HCT116 (cell line): ENCODE measurements around the gene LIMA1. TPM values are rescaled to one million over a fixed set of nuclear protein-coding genes. Genes with fewer than 3 reads are reported as not detected.

Experiments
- ATAC-seq: fragments of 200-7000 bp; cut with Tn5 transposase; 2 replicates; pipeline ENCODE4 v1.9.1; 2020; ENCODE audit warnings: mild to moderate bottlenecking, moderate library complexity
- BruUV-seq: library from RNA; stranded (reverse); fragments of 400-500 nt; replicated peaks from 2 replicates; lab custom pipeline; 2021; lab: Mats Ljungman, UMichigan
- CTCF ChIA-PET: fragments of 300-600 bp; sonication (Branson Sonifier 250); formaldehyde crosslinking; loops from one replicate; lab custom pipeline; 2021; ENCODE audit warnings: antibody characterized with exemption; lab: Charles Lee
- POLR2A ChIA-PET: fragments of 300-600, 350-600 bp; sonication (Branson Sonifier 250); formaldehyde crosslinking; loops from one replicate; lab custom pipeline; 2021; ENCODE audit warnings: antibody characterized with exemption; lab: Charles Lee
- RAD21 ChIA-PET, 2 experiments: fragments of 300-600 bp; sonication (Branson Sonifier 250); formaldehyde crosslinking; loops; one replicate each; lab custom pipeline; 2023; ENCODE audit warnings: low total read pairs in 2 of 2; ENCODE audit not compliant: uncharacterized antibody in 2 of 2, unreplicated experiment in 2 of 2, low non-redundant PET in 1 of 2; lab: Charles Lee
- DNase-seq: peaks from one replicate; pipeline ENCODE4 v3.0.0-alpha.2; 2010; ENCODE audit warnings: low read depth, low spot score
- H2AFZ ChIP-seq: fragments of 200-600 bp; shearing (Covaris generic), sonication (generic); 2 replicates; pipeline ENCODE4 v1.6.1; 2017; ENCODE audit warnings: low read depth, mixed run types, mixed read lengths, antibody characterized with exemption, low read length; ENCODE audit not compliant: poor library complexity, severe bottlenecking
- H3K27ac ChIP-seq: 2 replicates; pipeline ENCODE4 v1.5.1; 2012; ENCODE audit warnings: low read depth, low read length
- H3K27me3 ChIP-seq: fragments of 200-600 bp; sonication (generic); 2 replicates; pipeline ENCODE4 v1.6.1; 2016; ENCODE audit warnings: mixed run types, low read length, mixed read lengths; ENCODE audit not compliant: insufficient read depth
- H3K36me3 ChIP-seq, 2 experiments: fragments of 200-500 bp in 1 of 2; fragments of 200-600 bp in 1 of 2; sonication (Bioruptor generic) in 1 of 2; sonication (generic) in 1 of 2; 2 replicates each; pipeline versions ENCODE4 v1.5.1 to v1.6.1; 2014 to 2016; ENCODE audit warnings: low read length in 2 of 2, inconsistent platforms in 1 of 2, mixed read lengths in 1 of 2, mixed run types in 1 of 2; ENCODE audit not compliant: insufficient read depth in 2 of 2, control insufficient read depth in 1 of 2
- H3K4me1 ChIP-seq, 2 experiments: fragments of 200-600 bp in 1 of 2; sonication (generic) in 1 of 2; 2 replicates each; pipeline versions ENCODE4 v1.5.1 to v1.6.1; 2012 to 2017; ENCODE audit warnings: low read length in 2 of 2, inconsistent platforms in 1 of 2, mild to moderate bottlenecking in 1 of 2, mixed read lengths in 1 of 2, mixed run types in 1 of 2, moderate library complexity in 1 of 2; ENCODE audit not compliant: insufficient read depth in 2 of 2, control insufficient read depth in 1 of 2
- H3K4me2 ChIP-seq: fragments of 200-600 bp; sonication (generic); 2 replicates; pipeline ENCODE4 v1.6.1; 2017; ENCODE audit warnings: mixed run types, low read length, mixed read lengths
- H3K4me3 ChIP-seq, 2 experiments: fragments of 200-600 bp in 1 of 2; sonication (generic) in 1 of 2; replicated peaks in 1 of 2; 2 replicates each; pipeline ENCODE4 v1.5.1; 2011 to 2016; ENCODE audit warnings: low read length in 2 of 2, control low read depth in 1 of 2, low read depth in 1 of 2, mild to moderate bottlenecking in 1 of 2, mixed read lengths in 1 of 2, mixed run types in 1 of 2
- H3K79me2 ChIP-seq: fragments of 200-600 bp; sonication (generic); 2 replicates; pipeline ENCODE4 v1.6.1; 2017; ENCODE audit warnings: mild to moderate bottlenecking, mixed run types, low read length, moderate library complexity, mixed read lengths; ENCODE audit not compliant: insufficient read depth
- H3K9ac ChIP-seq: fragments of 200-600 bp; sonication (generic); 2 replicates; pipeline ENCODE4 v1.6.1; 2016; ENCODE audit warnings: low read length, mixed read lengths
- H3K9me2 ChIP-seq: fragments of 200-600 bp; sonication (generic), shearing (Covaris generic); 2 replicates; pipeline ENCODE4 v1.6.1; 2017; ENCODE audit warnings: mixed run types, mild to moderate bottlenecking, moderate library complexity; ENCODE audit not compliant: insufficient read depth
- H3K9me3 ChIP-seq, 2 experiments: fragments of 200-500 bp in 1 of 2; fragments of 200-600 bp in 1 of 2; sonication (Bioruptor generic) in 1 of 2; sonication (generic) in 1 of 2; 2 replicates each; pipeline ENCODE4 v1.6.1; 2014 to 2017; ENCODE audit warnings: low read length in 2 of 2, mixed read lengths in 2 of 2, inconsistent platforms in 1 of 2, low read depth in 1 of 2, mild to moderate bottlenecking in 1 of 2, mixed run types in 1 of 2, moderate library complexity in 1 of 2; ENCODE audit not compliant: control insufficient read depth in 1 of 2, insufficient read depth in 1 of 2
- H4K20me1 ChIP-seq: fragments of 200-600 bp; sonication (generic), shearing (Covaris generic); 2 replicates; pipeline ENCODE4 v1.6.1; 2017; ENCODE audit warnings: mixed run types, mild to moderate bottlenecking, moderate library complexity; ENCODE audit not compliant: insufficient read depth
- CEBPB ChIP-seq: IDR thresholded peaks from 2 replicates; pipeline ENCODE4 v1.6.1; 2012; ENCODE audit warnings: low read depth
- ELF1 ChIP-seq: IDR thresholded peaks from 2 replicates; pipeline ENCODE4 v1.6.1; 2012; ENCODE audit warnings: low read depth, borderline replicate concordance
- EZH2 ChIP-seq: fragments of 200-600 bp; sonication (generic); IDR thresholded peaks from 2 replicates; pipeline ENCODE4 v1.6.1; 2017; ENCODE audit warnings: antibody characterized with exemption, mixed run types
- FOSL1 ChIP-seq: IDR thresholded peaks from 2 replicates; pipeline ENCODE4 v1.6.1; 2012; ENCODE audit warnings: low read depth
- RAD21 ChIP-seq: IDR thresholded peaks from 2 replicates; pipeline ENCODE4 v1.6.1; 2012; ENCODE audit warnings: low read depth, mild to moderate bottlenecking
- SIN3A ChIP-seq: IDR thresholded peaks from 2 replicates; pipeline ENCODE4 v1.6.1; 2012; ENCODE audit warnings: low read depth
- TCF7L2 ChIP-seq: IDR thresholded peaks from 2 replicates; pipeline ENCODE4 v1.7.0; 2011; ENCODE audit warnings: borderline replicate concordance, inconsistent platforms; ENCODE audit not compliant: insufficient read depth, insufficient read length; ENCODE audit errors: extremely low read depth
- YY1 ChIP-seq: IDR thresholded peaks from 2 replicates; pipeline ENCODE4 v1.6.1; 2011; ENCODE audit warnings: low read length, low read depth, moderate library complexity, mild to moderate bottlenecking; ENCODE audit not compliant: insufficient replicate concordance; ENCODE audit errors: extremely low read depth
- ZFX ChIP-seq: fragments of 450-650 bp; IDR thresholded peaks from 2 replicates; pipeline ENCODE4 v1.6.1; 2017
- intact Hi-C: fragments of 100-400 bp; cut with micrococcal nuclease; formaldehyde crosslinking; loops from 2 replicates; pipeline ENCODE4 v1.10.0; 2022
- total RNA-seq: library from RNA; stranded (reverse); gene quantifications from one replicate; pipeline ENCODE4 v1.2.1, GENCODE V29; 2021; ENCODE audit not compliant: unreplicated experiment
- TF ChIP-seq, protein P1 (sequence below): IDR thresholded peaks from 2 replicates; pipeline ENCODE4 v1.6.1; 2012
- TF ChIP-seq, protein P2 (sequence below), 3 experiments: fragments of 200-600 bp in 1 of 3; sonication (generic) in 1 of 3; IDR thresholded peaks in 2 of 3; conservative IDR thresholded peaks in 1 of 3; 2 replicates each; pipeline ENCODE4 v1.5.1; 2012 to 2017; ENCODE audit warnings: low read depth in 2 of 3, low read length in 2 of 3, antibody characterized with exemption in 1 of 3, borderline replicate concordance in 1 of 3, control low read depth in 1 of 3, mild to moderate bottlenecking in 1 of 3, mixed read lengths in 1 of 3, mixed run types in 1 of 3, moderate library complexity in 1 of 3; ENCODE audit not compliant: insufficient read depth in 1 of 3

The LIMA1 gene
- total RNA-seq, 1 experiment from 2014 or later: 79.6 TPM

DNA sequence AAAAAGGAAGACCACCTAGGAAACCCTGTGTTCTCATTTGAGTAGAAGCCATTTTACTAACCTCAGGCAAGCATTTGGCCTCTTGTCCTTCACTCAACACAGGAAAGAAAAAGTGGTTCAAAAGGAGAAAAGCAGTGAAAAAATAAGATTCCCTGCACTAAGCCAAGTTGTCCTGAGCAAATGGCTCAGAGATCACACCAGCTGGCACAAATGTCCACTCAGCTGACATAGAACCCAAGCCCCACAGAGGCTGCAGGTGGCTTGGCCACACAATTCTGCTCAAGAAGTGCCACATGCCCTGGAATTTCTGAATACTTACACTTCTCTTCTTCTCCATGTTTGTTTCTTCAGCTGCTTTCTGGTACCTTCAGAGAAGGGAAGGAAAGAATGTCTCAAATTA lies 52.0 kb downstream of the LIMA1 start:
- TF ChIP-seq ZFX (no peak), YY1 (no peak), TCF7L2 (no peak), FOSL1 (no peak)
- no peak overlapping the region for H3K4me2 ChIP-seq
- RAD21 ChIA-PET: no interaction called here
- intact Hi-C loops: no loop called here
- peaks cover 23 to 31% of the 10 kb centered on the region in 2 experiments for H3K4me1 ChIP-seq
- DNase-seq (no peak), ATAC-seq (no peak)
- H3K27me3 ChIP-seq: no peaks in the 10 kb centered on the region
- H2AFZ ChIP-seq: no peak overlapping the region
- CTCF ChIA-PET: no interaction called here
- H4K20me1 ChIP-seq: no peaks in the 10 kb centered on the region
- no peaks in the 10 kb centered on the region for H3K36me3 ChIP-seq
- no TSS peak for BruUV-seq
- H3K9me2 ChIP-seq: no peaks in the 10 kb centered on the region
- no peaks in the 10 kb centered on the region for H3K9me3 ChIP-seq
- no peak overlapping the region for H3K27ac ChIP-seq
- no peak overlapping the region for H3K9ac ChIP-seq
- POLR2A ChIA-PET: no interaction called here
- no peaks in the 10 kb centered on the region for H3K79me2 ChIP-seq
- H3K4me3 ChIP-seq: no peak overlapping the region

DNA sequence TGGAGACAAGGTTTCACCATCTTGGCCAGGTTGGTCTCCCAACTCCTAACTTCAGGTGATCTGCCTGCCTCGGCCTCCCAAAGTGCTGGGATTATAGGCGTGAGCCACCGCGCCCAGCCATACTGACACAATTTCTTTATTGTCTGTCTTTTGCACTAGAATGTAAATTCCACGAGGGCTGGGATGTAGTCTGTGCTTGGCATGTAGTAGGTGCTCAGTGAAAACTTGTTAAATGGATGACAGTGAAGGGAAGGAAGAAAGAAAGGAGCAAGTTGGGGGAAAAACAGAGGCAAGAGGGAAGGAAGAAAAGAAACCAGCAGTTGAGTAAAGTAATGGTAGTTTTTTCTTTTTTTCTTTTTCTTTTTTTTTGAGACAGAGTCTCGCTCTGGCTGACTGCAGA lies 53.1 kb downstream of the LIMA1 start:
- H3K4me3 ChIP-seq: no peak overlapping the region
- no peak overlapping the region for H2AFZ ChIP-seq
- H3K9ac ChIP-seq: no peak overlapping the region
- peaks cover 33 to 40% of the 10 kb centered on the region in 2 experiments for H3K4me1 ChIP-seq
- POLR2A ChIA-PET: no interaction called here
- no peaks in the 10 kb centered on the region for H3K79me2 ChIP-seq
- no peaks in the 10 kb centered on the region for H3K9me2 ChIP-seq
- ATAC-seq: no peak
- no peaks in the 10 kb centered on the region for H4K20me1 ChIP-seq
- TF ChIP-seq ELF1 (no peak), CEBPB (no peak), SIN3A (no peak), EZH2 (no peak), TCF7L2 (no peak), RAD21 (no peak)
- TF ChIP-seq, protein P1, sequence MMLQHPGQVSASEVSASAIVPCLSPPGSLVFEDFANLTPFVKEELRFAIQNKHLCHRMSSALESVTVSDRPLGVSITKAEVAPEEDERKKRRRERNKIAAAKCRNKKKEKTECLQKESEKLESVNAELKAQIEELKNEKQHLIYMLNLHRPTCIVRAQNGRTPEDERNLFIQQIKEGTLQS: no peak
- TF ChIP-seq, protein P2, sequence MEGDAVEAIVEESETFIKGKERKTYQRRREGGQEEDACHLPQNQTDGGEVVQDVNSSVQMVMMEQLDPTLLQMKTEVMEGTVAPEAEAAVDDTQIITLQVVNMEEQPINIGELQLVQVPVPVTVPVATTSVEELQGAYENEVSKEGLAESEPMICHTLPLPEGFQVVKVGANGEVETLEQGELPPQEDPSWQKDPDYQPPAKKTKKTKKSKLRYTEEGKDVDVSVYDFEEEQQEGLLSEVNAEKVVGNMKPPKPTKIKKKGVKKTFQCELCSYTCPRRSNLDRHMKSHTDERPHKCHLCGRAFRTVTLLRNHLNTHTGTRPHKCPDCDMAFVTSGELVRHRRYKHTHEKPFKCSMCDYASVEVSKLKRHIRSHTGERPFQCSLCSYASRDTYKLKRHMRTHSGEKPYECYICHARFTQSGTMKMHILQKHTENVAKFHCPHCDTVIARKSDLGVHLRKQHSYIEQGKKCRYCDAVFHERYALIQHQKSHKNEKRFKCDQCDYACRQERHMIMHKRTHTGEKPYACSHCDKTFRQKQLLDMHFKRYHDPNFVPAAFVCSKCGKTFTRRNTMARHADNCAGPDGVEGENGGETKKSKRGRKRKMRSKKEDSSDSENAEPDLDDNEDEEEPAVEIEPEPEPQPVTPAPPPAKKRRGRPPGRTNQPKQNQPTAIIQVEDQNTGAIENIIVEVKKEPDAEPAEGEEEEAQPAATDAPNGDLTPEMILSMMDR (IDR thresholded peaks at IDR 0.05 in 2 of 3, conservative IDR thresholded peaks at IDR 0.05 in 1 of 3; ENCODE audit: borderline replicate concordance in 1 of 3, insufficient read depth in 1 of 3, low read depth in 2 of 3, low read length in 2 of 3): no peak
- no peak overlapping the region for H3K4me2 ChIP-seq
- no peaks in the 10 kb centered on the region for H3K27me3 ChIP-seq
- no peak for DNase-seq
- RAD21 ChIA-PET: no interaction called here
- H3K9me3 ChIP-seq: no peaks in the 10 kb centered on the region
- BruUV-seq: no TSS peak
- no peaks in the 10 kb centered on the region for H3K36me3 ChIP-seq
- CTCF ChIA-PET: no interaction called here
- intact Hi-C loops: no loop called here
- no peak overlapping the region for H3K27ac ChIP-seq
